HG03565 (cell line): Measurements from ENCODE around the gene IGF2BP2.
"Not testable (repeated sequence)": the region's sequence is repeated elsewhere in the genome, so short reads cannot be mapped to it uniquely, and the experiment has no call there.

ENCODE experiments used
- ATAC-seq: cut with Tn5 transposase; IDR thresholded peaks from one replicate; pipeline ENCODE4 v1.9.1; 2021; ENCODE audit warnings: mild to moderate bottlenecking, moderate library complexity; ENCODE audit not compliant: unreplicated experiment

IGF2BP2 gene

GRCh38 chr3:185717121-185717520, 107.7 kb downstream of the IGF2BP2 start:
- ATAC-seq: no peak

GRCh38 chr3:185716436-185717108, 108.3 kb downstream of the IGF2BP2 start:
- ATAC-seq: no peak

- ATAC-seq: no peak
Measured at GRCh38 chr3:185715091-185715490, 109.8 kb downstream of the IGF2BP2 start.

- no peak for ATAC-seq
Measured at GRCh38 chr3:185714085-185714484, 110.8 kb downstream of the IGF2BP2 start.

GRCh38 chr3:185713015-185713414, 111.8 kb downstream of the IGF2BP2 start:
- no peak for ATAC-seq

GRCh38 chr3:185712337-185712736, 112.5 kb downstream of the IGF2BP2 start:
- ATAC-seq: no peak

- no peak for ATAC-seq
Measured at GRCh38 chr3:185711255-185711870, 113.5 kb downstream of the IGF2BP2 start.

- no peak for ATAC-seq
Measured at GRCh38 chr3:185709251-185709955, 115.4 kb downstream of the IGF2BP2 start.

- ATAC-seq: no peak
Measured at GRCh38 chr3:185708392-185708791, 116.5 kb downstream of the IGF2BP2 start.

- no peak for ATAC-seq
Measured at GRCh38 chr3:185705498-185705897, 119.3 kb downstream of the IGF2BP2 start.

- no peak for ATAC-seq
Measured at GRCh38 chr3:185702262-185703225, 122.3 kb downstream of the IGF2BP2 start.

- ATAC-seq: no peak
Measured at GRCh38 chr3:185701611-185702261, 123.1 kb downstream of the IGF2BP2 start.

GRCh38 chr3:185699927-185700326, 124.9 kb downstream of the IGF2BP2 start:
- ATAC-seq: no peak

GRCh38 chr3:185697228-185697627, 127.6 kb downstream of the IGF2BP2 start:
- not testable (repeated sequence) for ATAC-seq

GRCh38 chr3:185696039-185696438, 128.8 kb downstream of the IGF2BP2 start:
- ATAC-seq: no peak

GRCh38 chr3:185693985-185694653, 130.7 kb downstream of the IGF2BP2 start:
- ATAC-seq: no peak

- no peak for ATAC-seq
Measured at GRCh38 chr3:185691622-185692021, 133.2 kb downstream of the IGF2BP2 start.

GRCh38 chr3:185687271-185687878, 137.5 kb downstream of the IGF2BP2 start:
- ATAC-seq: no peak

- no peak for ATAC-seq
Measured at GRCh38 chr3:185685231-185686035, 139.4 kb downstream of the IGF2BP2 start.
